Karpas-422 (cell line): ENCODE data around the gene SIN3B. TPM values are rescaled to one million over a fixed set of nuclear protein-coding genes. Genes with fewer than 3 reads are reported as not detected.

Experiments used
- DNase-seq: peaks from one replicate; pipeline ENCODE4 v3.0.0-alpha.2; 2015
- H2AFZ ChIP-seq: fragments of 200-600 bp; sonication (generic); 2 replicates; pipeline ENCODE4 v1.6.1; 2014; ENCODE audit warnings: antibody characterized with exemption, low read length, mixed read lengths
- H3K27ac ChIP-seq: fragments of 200-600 bp; sonication (generic); 2 replicates; pipeline ENCODE4 v1.5.1; 2014; ENCODE audit warnings: mild to moderate bottlenecking, low read length, moderate library complexity
- H3K27me3 ChIP-seq: fragments of 200-600 bp; sonication (generic); 2 replicates; pipeline ENCODE4 v1.6.1; 2014; ENCODE audit warnings: low read length, mixed read lengths
- H3K36me3 ChIP-seq: fragments of 200-600 bp; sonication (generic); 2 replicates; pipeline ENCODE4 v1.6.1; 2014; ENCODE audit warnings: low read length, mixed read lengths; ENCODE audit not compliant: insufficient read depth
- H3K4me1 ChIP-seq: fragments of 200-600 bp; sonication (generic); 2 replicates; pipeline ENCODE4 v1.6.1; 2014; ENCODE audit warnings: mild to moderate bottlenecking, low read length, mixed read lengths
- H3K4me2 ChIP-seq: fragments of 200-600 bp; sonication (generic); 2 replicates; pipeline ENCODE4 v1.6.1; 2014; ENCODE audit warnings: low read length, low read depth, mild to moderate bottlenecking; ENCODE audit not compliant: poor library complexity, severe bottlenecking
- H3K4me3 ChIP-seq: fragments of 200-600 bp; sonication (generic); 2 replicates; pipeline ENCODE4 v1.5.1; 2014; ENCODE audit warnings: mild to moderate bottlenecking, antibody characterized with exemption, low read length, mixed read lengths
- H3K79me2 ChIP-seq: fragments of 200-600 bp; sonication (generic); 2 replicates; pipeline ENCODE4 v1.6.1; 2014; ENCODE audit warnings: mild to moderate bottlenecking, low read length, mixed read lengths
- H3K9ac ChIP-seq: fragments of 200-600 bp; sonication (generic); 2 replicates; pipeline ENCODE4 v1.6.0; 2014; ENCODE audit warnings: low read length
- H3K9me2 ChIP-seq: fragments of 200-600 bp; sonication (generic), shearing (Covaris generic); replicated peaks from 2 replicates; pipeline ENCODE4 v1.6.0; 2014; ENCODE audit warnings: mild to moderate bottlenecking, low read length, moderate library complexity; ENCODE audit not compliant: insufficient read depth
- H3K9me3 ChIP-seq: fragments of 300-700, 200-600 bp; sonication (generic); 2 replicates; pipeline ENCODE4 v1.6.1; 2014; ENCODE audit warnings: low read length, mixed read lengths
- H4K20me1 ChIP-seq: fragments of 200-600 bp; sonication (generic); 2 replicates; pipeline ENCODE4 v1.6.1; 2014; ENCODE audit warnings: mild to moderate bottlenecking, antibody characterized with exemption, low read length, low read depth; ENCODE audit not compliant: insufficient read depth
- total RNA-seq: library from RNA; depleted of rRNA; stranded (reverse); fragments of >200 nt; shearing (Covaris generic); gene quantifications from 2 replicates; pipeline ENCODE4 v1.2.3, GENCODE V29; 2014; ENCODE audit warnings: low replicate concordance

SIN3B gene
- total RNA-seq, 1 experiment from 2014 or later: 19.4 TPM

GRCh38 chr19:16903347-16903746 is 74.1 kb downstream of the SIN3B start:
- Histone ChIP-seq H3K9me2 (no peaks in the 10 kb centered on the region), H3K79me2 (no peaks in the 10 kb centered on the region), H3K9ac (no peak overlapping the region), H3K27ac (no peak overlapping the region), H2AFZ (no peak overlapping the region), H3K36me3 (no peaks in the 10 kb centered on the region), H3K27me3 (no peaks in the 10 kb centered on the region), H3K4me1 (no peaks in the 10 kb centered on the region), H3K4me3 (no peak overlapping the region), H4K20me1 (no peaks in the 10 kb centered on the region), H3K4me2 (no peak overlapping the region), H3K9me3 (no peaks in the 10 kb centered on the region)
- DNase-seq: no peak

GRCh38 chr19:16904599-16904998 is 75.4 kb downstream of the SIN3B start:
- Histone ChIP-seq H3K9me2 (no peaks in the 10 kb centered on the region), H3K36me3 (no peaks in the 10 kb centered on the region), H3K79me2 (no peaks in the 10 kb centered on the region), H3K4me2 (no peak overlapping the region), H3K9ac (no peak overlapping the region), H3K4me1 (no peaks in the 10 kb centered on the region), H3K27me3 (no peaks in the 10 kb centered on the region), H3K27ac (no peak overlapping the region), H4K20me1 (no peaks in the 10 kb centered on the region), H3K4me3 (no peak overlapping the region), H2AFZ (no peak overlapping the region), H3K9me3 (no peaks in the 10 kb centered on the region)
- no peak for DNase-seq

- H3K9me2 ChIP-seq: no peaks in the 10 kb centered on the region
- H3K4me1 ChIP-seq: no peaks in the 10 kb centered on the region
- H3K27ac ChIP-seq: no peak overlapping the region
- no peak overlapping the region for H3K4me3 ChIP-seq
- H3K9me3 ChIP-seq: peaks cover 9% of the 10 kb centered on the region
- no peak overlapping the region for H3K4me2 ChIP-seq
- no peaks in the 10 kb centered on the region for H4K20me1 ChIP-seq
- DNase-seq: no peak
- 0 out of 2 replicates have a peak, but pooled peaks cover 5% of the 10 kb centered on the region for H3K27me3 ChIP-seq
- H2AFZ ChIP-seq: no peak overlapping the region
- no peak overlapping the region for H3K9ac ChIP-seq
- no peaks in the 10 kb centered on the region for H3K79me2 ChIP-seq
- H3K36me3 ChIP-seq: no peaks in the 10 kb centered on the region
Measured at GRCh38 chr19:16908759-16909158, 79.6 kb downstream of the SIN3B start.

GRCh38 chr19:16911046-16911445 is 81.8 kb downstream of the SIN3B start:
- no peak overlapping the region for H3K27ac ChIP-seq
- H3K4me1 ChIP-seq: no peaks in the 10 kb centered on the region
- 0 out of 2 replicates have a peak, but pooled peaks cover 5% of the 10 kb centered on the region for H3K27me3 ChIP-seq
- H4K20me1 ChIP-seq: no peaks in the 10 kb centered on the region
- no peak for DNase-seq
- no peaks in the 10 kb centered on the region for H3K79me2 ChIP-seq
- H3K9me2 ChIP-seq: no peaks in the 10 kb centered on the region
- H3K4me3 ChIP-seq: no peak overlapping the region
- H3K9ac ChIP-seq: no peak overlapping the region
- peaks cover 9% of the 10 kb centered on the region for H3K9me3 ChIP-seq
- H2AFZ ChIP-seq: no peak overlapping the region
- no peak overlapping the region for H3K4me2 ChIP-seq
- no peaks in the 10 kb centered on the region for H3K36me3 ChIP-seq

- H3K36me3 ChIP-seq: no peaks in the 10 kb centered on the region
- peaks cover 9% of the 10 kb centered on the region for H3K9me3 ChIP-seq
- no peaks in the 10 kb centered on the region for H3K79me2 ChIP-seq
- no peak overlapping the region for H3K4me3 ChIP-seq
- no peaks in the 10 kb centered on the region for H3K4me1 ChIP-seq
- H3K9me2 ChIP-seq: no peaks in the 10 kb centered on the region
- H3K27me3 ChIP-seq: 0 out of 2 replicates have a peak, but pooled peaks cover 5% of the 10 kb centered on the region
- H3K9ac ChIP-seq: no peak overlapping the region
- H2AFZ ChIP-seq: no peak overlapping the region
- no peaks in the 10 kb centered on the region for H4K20me1 ChIP-seq
- no peak for DNase-seq
- H3K4me2 ChIP-seq: no peak overlapping the region
- no peak overlapping the region for H3K27ac ChIP-seq
Measured at GRCh38 chr19:16912780-16913179, 83.6 kb downstream of the SIN3B start.

- Histone ChIP-seq H3K4me1 (no peaks in the 10 kb centered on the region), H3K79me2 (no peaks in the 10 kb centered on the region), H3K9me3 (peaks cover 9% of the 10 kb centered on the region), H3K27me3 (0 out of 2 replicates have a peak, but pooled peaks cover 5% of the 10 kb centered on the region), H4K20me1 (no peaks in the 10 kb centered on the region), H3K9ac (no peak overlapping the region), H3K9me2 (no peaks in the 10 kb centered on the region), H3K4me3 (no peak overlapping the region), H3K36me3 (no peaks in the 10 kb centered on the region), H3K4me2 (no peak overlapping the region), H2AFZ (no peak overlapping the region), H3K27ac (no peak overlapping the region)
- no peak for DNase-seq
Measured at GRCh38 chr19:16914421-16914820, 85.2 kb downstream of the SIN3B start.

- Histone ChIP-seq H3K9me2 (no peaks in the 10 kb centered on the region), H3K4me1 (no peaks in the 10 kb centered on the region), H3K4me3 (no peak overlapping the region), H3K4me2 (no peak overlapping the region), H2AFZ (no peak overlapping the region), H3K9me3 (peaks cover 9% of the 10 kb centered on the region), H3K79me2 (no peaks in the 10 kb centered on the region), H4K20me1 (no peaks in the 10 kb centered on the region), H3K27me3 (0 out of 2 replicates have a peak, but pooled peaks cover 5% of the 10 kb centered on the region), H3K36me3 (no peaks in the 10 kb centered on the region), H3K9ac (no peak overlapping the region), H3K27ac (no peak overlapping the region)
- DNase-seq: no peak
Measured at GRCh38 chr19:16915135-16915534, 85.9 kb downstream of the SIN3B start.

GRCh38 chr19:16915734-16916133 is 86.5 kb downstream of the SIN3B start:
- no peaks in the 10 kb centered on the region for H3K36me3 ChIP-seq
- H3K4me1 ChIP-seq: no peaks in the 10 kb centered on the region
- H3K27me3 ChIP-seq: 0 out of 2 replicates have a peak, but pooled peaks cover 5% of the 10 kb centered on the region
- H3K4me2 ChIP-seq: no peak overlapping the region
- H3K9me3 ChIP-seq: peaks cover 9% of the 10 kb centered on the region
- no peak overlapping the region for H2AFZ ChIP-seq
- H3K27ac ChIP-seq: no peak overlapping the region
- H3K9me2 ChIP-seq: no peaks in the 10 kb centered on the region
- H3K4me3 ChIP-seq: no peak overlapping the region
- H3K79me2 ChIP-seq: no peaks in the 10 kb centered on the region
- H3K9ac ChIP-seq: no peak overlapping the region
- DNase-seq: no peak
- H4K20me1 ChIP-seq: no peaks in the 10 kb centered on the region

- no peaks in the 10 kb centered on the region for H3K9me2 ChIP-seq
Measured at GRCh38 chr19:16917401-16917800, 88.2 kb downstream of the SIN3B start.

More at GRCh38 chr19:16917401-16917800, 88.2 kb downstream of the SIN3B start:
- Histone ChIP-seq H2AFZ (no peak overlapping the region), H3K79me2 (no peaks in the 10 kb centered on the region), H3K36me3 (no peaks in the 10 kb centered on the region), H3K4me3 (no peak overlapping the region), H3K27ac (no peak overlapping the region), H3K9me3 (peaks cover 9% of the 10 kb centered on the region), H3K4me1 (no peaks in the 10 kb centered on the region), H3K27me3 (0 out of 2 replicates have a peak, but pooled peaks cover 5% of the 10 kb centered on the region), H3K4me2 (no peak overlapping the region), H3K9ac (no peak overlapping the region), H4K20me1 (no peaks in the 10 kb centered on the region)
- no peak for DNase-seq
